HUES64 (cell line): ENCODE results near the gene TPSAB1.

ENCODE experiments used
- H3K27ac ChIP-seq: 2 replicates; pipeline ENCODE4 v1.7.0; 2013; ENCODE audit warnings: low read depth, low read length, inconsistent platforms
- H3K27me3 ChIP-seq: 2 replicates; pipeline ENCODE4 v1.6.1; 2013; ENCODE audit warnings: mild to moderate bottlenecking, low read length; ENCODE audit not compliant: insufficient read depth
- H3K36me3 ChIP-seq: 2 replicates; pipeline ENCODE4 v1.6.1; 2013; ENCODE audit warnings: mild to moderate bottlenecking, low read length; ENCODE audit not compliant: insufficient read depth
- H3K4me1 ChIP-seq: 2 replicates; pipeline ENCODE4 v1.6.1; 2013; ENCODE audit warnings: mild to moderate bottlenecking, low read length, moderate library complexity; ENCODE audit not compliant: insufficient read depth
- H3K4me3 ChIP-seq: 2 replicates; pipeline ENCODE4 v1.5.1; 2013; ENCODE audit warnings: mild to moderate bottlenecking, low read length, moderate library complexity
- H3K9ac ChIP-seq: 2 replicates; pipeline ENCODE4 v1.6.1; 2013; ENCODE audit warnings: mild to moderate bottlenecking, low read depth, low read length
- H3K9me3 ChIP-seq: 2 replicates; pipeline ENCODE4 v1.6.1; 2013; ENCODE audit warnings: low read depth, low read length; ENCODE audit not compliant: insufficient read depth
- WGBS: fragments of 150-250, 120-280 bp; methylation state at CpG from one replicate; pipeline ENCODE4 v1.1.7; 2013; ENCODE audit warnings: missing lambda C conversion rate; 5-methylcytosine and 5-hydroxymethylcytosine counted together

The TPSAB1 gene

DNA sequence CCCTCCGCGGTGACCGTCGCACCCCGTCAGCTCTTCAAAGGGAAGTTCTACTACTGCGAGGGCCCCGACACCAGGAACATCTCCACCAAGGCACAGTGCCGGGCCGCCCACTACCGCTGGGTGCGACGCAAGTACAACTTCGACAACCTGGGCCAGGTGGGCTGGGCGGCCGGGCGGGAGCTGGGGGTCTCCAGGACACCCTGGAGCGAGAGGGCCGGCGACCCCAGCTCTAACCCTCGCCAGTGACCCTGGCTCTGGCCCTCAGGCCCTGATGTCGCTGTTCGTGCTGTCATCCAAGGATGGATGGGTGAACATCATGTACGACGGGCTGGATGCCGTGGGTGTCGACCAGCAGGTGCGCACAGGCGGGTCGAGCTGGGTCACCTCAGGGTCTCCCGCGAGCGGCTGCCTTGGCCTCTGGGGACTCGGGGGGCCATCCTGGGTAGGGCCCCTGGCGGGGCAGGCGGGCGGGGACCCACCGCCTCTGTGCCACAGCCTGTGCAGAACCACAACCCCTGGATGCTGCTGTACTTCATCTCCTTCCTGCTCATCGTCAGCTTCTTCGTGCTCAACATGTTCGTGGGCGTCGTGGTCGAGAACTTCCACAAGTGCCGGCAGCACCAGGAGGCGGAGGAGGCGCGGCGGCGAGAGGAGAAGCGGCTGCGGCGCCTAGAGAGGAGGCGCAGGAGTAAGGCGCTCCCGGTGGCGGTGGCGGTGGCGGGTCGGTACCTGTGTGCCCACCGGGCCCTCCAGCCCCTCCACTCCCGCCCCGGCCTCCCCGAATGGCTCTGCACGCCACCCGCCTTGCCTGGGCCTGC lies 28.8 kb upstream of the TPSAB1 start:
- 97% methylated on average over 65 of the region's 65 CpGs for WGBS
- peaks cover 36% of the 10 kb centered on the region; the same call in 1 of the 2 replicates for H3K36me3 ChIP-seq
- no peaks in the 10 kb centered on the region for H3K4me1 ChIP-seq
- H3K4me3 ChIP-seq: no peak overlapping the region
- no peak overlapping the region for H3K27ac ChIP-seq
- no peak overlapping the region for H3K9ac ChIP-seq
- no peaks in the 10 kb centered on the region for H3K9me3 ChIP-seq
- H3K27me3 ChIP-seq: no peaks in the 10 kb centered on the region

DNA sequence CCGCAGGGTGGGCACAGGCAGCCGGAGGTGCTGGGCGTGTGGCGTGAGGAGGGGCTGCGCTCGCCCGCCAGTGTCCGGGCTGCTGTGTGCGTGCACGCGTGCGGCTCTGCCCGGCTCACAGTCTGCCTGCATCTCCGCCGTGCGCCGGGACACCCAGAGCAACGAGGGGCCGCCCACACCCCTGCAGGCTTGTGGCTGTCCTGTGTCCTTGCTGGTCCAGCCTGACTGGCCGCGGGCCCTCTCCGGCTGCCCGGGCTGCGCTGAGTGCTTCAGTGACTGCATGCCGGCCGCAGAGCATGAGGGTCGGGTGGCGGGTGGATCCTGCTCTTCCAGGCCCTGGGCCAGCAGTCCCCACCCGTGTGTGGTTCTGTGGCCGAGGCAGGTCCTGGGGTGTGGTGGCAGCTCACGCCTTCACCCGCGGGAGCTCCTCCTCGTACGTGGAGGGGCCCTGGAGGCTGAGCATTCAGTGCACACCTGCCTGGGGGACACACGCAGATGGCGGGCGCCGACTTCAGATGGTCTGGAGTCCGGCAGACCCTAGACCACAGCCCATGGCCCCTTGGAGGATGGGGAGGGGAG lies 27.8 kb upstream of the TPSAB1 start:
- Histone ChIP-seq H3K9ac (no peak overlapping the region), H3K36me3 (peaks cover 42% of the 10 kb centered on the region)
- 96% methylated on average over 40 of the region's 40 CpGs for WGBS

GRCh38 chr16:1213231-1213630 lies 27.3 kb upstream of the TPSAB1 start:
- no peak overlapping the region for H3K4me3 ChIP-seq
- no peaks in the 10 kb centered on the region for H3K9me3 ChIP-seq
- H3K36me3 ChIP-seq: peaks cover 44% of the 10 kb centered on the region
- H3K4me1 ChIP-seq: no peaks in the 10 kb centered on the region
- H3K27ac ChIP-seq: no peak overlapping the region
- 96% methylated on average over 8 of the region's 8 CpGs for WGBS
- H3K9ac ChIP-seq: no peak overlapping the region
- no peaks in the 10 kb centered on the region for H3K27me3 ChIP-seq

More for the DNA sequence above, 27.8 kb upstream of the TPSAB1 start:
- no peak overlapping the region for H3K27ac ChIP-seq
- H3K27me3 ChIP-seq: no peaks in the 10 kb centered on the region
- H3K4me3 ChIP-seq: no peak overlapping the region
- no peaks in the 10 kb centered on the region for H3K4me1 ChIP-seq
- no peaks in the 10 kb centered on the region for H3K9me3 ChIP-seq

DNA sequence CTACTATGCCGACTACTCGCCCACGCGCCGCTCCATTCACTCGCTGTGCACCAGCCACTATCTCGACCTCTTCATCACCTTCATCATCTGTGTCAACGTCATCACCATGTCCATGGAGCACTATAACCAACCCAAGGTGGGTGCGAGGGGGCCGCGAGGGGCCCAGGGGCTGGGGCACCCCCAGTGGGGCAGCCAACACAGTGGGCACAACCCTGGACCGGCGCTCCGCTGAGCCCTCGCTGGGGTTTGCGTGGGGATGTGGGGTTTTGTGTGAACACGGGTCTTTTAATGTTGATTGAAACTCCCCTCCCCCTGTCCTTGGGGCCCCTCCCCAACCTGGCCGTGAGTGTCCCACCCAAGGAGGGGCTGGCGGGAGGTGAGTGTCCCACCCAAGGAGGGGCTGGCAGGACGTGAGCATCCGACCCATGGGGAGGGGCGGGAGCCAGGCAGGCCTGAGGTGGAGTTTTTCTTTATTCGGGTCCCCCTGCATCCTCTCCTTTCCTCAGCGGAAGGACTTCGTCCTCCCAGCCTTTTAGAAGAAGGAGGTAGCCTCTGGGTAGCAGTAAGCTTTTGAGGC lies 26.6 kb upstream of the TPSAB1 start:
- Histone ChIP-seq H3K27ac (no peak overlapping the region), H3K27me3 (no peaks in the 10 kb centered on the region), H3K9ac (no peak overlapping the region), H3K9me3 (no peaks in the 10 kb centered on the region), H3K4me1 (no peaks in the 10 kb centered on the region), H3K4me3 (no peak overlapping the region), H3K36me3 (peaks cover 43% of the 10 kb centered on the region)
- WGBS: 94% methylated on average over 23 of the region's 25 CpGs

DNA sequence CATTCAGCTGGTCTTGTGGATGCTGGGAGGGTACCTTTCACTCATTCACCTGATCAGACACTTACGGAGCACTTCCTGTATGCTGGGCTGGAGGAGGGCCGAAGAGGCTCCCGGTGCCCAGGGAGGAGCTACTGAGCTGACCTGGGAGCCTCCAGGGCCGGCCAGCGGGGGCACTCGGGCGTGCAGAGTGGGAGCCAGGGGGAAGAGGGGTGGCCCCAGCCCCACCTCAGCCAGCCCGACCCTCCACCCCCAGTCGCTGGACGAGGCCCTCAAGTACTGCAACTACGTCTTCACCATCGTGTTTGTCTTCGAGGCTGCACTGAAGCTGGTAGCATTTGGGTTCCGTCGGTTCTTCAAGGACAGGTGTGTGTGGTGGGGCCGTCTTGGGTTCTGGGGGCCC lies 25.8 kb upstream of the TPSAB1 start:
- 93% methylated on average over 16 of the region's 16 CpGs for WGBS
- H3K9ac ChIP-seq: no peak overlapping the region
- no peaks in the 10 kb centered on the region for H3K27me3 ChIP-seq
- no peak overlapping the region for H3K27ac ChIP-seq
- H3K36me3 ChIP-seq: peaks cover 41% of the 10 kb centered on the region
- H3K4me1 ChIP-seq: no peaks in the 10 kb centered on the region
- H3K9me3 ChIP-seq: no peaks in the 10 kb centered on the region
- H3K4me3 ChIP-seq: no peak overlapping the region

DNA sequence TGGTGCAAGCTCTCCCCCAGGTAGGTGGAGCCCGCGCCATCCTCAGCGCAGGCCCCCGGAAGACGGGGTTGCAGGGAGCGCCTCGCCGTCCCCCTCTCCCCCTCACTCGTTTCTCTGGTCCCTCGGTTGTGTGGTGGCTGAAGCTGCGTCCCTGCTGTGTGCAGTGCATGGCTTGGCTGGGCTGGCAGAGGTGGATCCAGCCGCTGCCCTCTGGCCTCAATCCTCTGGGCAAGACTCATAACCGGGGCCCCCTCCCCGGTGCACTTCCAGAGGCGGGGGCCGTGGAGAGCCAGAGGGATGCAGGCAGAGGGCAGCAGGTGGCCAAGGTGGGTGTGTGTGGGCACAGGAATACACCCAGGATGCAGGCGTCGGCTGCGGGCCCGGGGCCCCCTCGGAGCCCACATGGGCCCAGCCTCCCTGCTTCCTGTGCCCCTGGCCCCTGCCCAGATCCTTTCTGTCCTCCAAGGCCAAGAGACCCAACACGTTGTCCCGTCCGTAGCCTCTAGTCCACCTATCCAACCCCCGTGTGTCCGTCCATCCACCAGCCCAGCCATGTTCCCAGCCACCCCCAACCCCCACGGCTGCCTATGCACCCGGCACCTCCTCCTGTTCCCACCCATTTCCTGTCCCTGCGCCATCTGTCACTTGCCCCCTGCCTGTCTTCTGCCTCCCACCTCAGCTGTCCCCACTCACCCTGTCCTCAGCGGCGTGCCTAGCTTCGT lies 24.8 kb upstream of the TPSAB1 start:
- Histone ChIP-seq H3K36me3 (peaks cover 48% of the 10 kb centered on the region), H3K9ac (no peak overlapping the region), H3K27me3 (no peaks in the 10 kb centered on the region), H3K4me1 (no peaks in the 10 kb centered on the region), H3K9me3 (no peaks in the 10 kb centered on the region), H3K27ac (no peak overlapping the region), H3K4me3 (no peak overlapping the region)
- 92% methylated on average over 32 of the region's 32 CpGs for WGBS

GRCh38 chr16:1216296-1216619 lies 24.2 kb upstream of the TPSAB1 start:
- Histone ChIP-seq H3K36me3 (peaks cover 45% of the 10 kb centered on the region), H3K9me3 (no peaks in the 10 kb centered on the region), H3K9ac (no peak overlapping the region), H3K4me3 (no peak overlapping the region), H3K27ac (no peak overlapping the region), H3K27me3 (no peaks in the 10 kb centered on the region), H3K4me1 (no peaks in the 10 kb centered on the region)
- WGBS: 90% methylated on average over 12 of the region's 12 CpGs

DNA sequence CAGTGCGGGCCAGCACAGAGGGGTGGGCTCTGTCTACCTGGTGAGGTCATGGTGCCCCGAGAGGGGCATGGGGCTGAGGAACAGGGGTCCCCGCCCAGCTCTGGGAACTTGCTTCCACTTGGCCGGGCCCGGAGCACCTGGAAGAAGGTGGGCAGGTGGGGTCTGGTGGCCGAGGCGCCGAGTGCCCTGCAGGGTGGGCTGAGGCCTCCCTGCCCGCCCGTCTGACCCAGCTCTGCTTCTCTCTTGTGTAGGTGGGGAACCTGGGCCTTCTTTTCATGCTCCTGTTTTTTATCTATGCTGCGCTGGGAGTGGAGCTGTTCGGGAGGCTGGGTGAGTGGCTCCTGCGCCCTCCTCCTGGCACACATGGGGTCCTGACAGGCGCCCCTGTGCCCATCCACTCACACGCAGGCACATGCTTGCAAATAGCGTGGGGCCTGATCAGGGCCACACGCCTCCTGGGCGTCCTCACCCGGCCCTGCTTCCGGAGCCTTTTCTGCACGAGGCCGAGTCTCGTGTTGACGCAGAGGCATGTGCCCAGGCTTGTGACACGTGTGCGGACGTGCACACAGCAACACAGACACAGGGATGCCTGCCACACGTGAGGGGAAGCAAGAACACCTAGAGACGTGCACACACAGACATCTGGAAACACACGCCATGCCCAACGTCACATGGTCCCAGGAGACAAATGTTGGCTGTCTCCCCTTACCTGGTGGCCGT lies 23.7 kb upstream of the TPSAB1 start:
- WGBS: 94% methylated on average over 32 of the region's 32 CpGs
- H3K9ac ChIP-seq: no peak overlapping the region
- no peaks in the 10 kb centered on the region for H3K27me3 ChIP-seq
- peaks cover 43% of the 10 kb centered on the region for H3K36me3 ChIP-seq
- no peaks in the 10 kb centered on the region for H3K9me3 ChIP-seq
- H3K4me3 ChIP-seq: no peak overlapping the region
- H3K4me1 ChIP-seq: no peaks in the 10 kb centered on the region
- H3K27ac ChIP-seq: no peak overlapping the region

GRCh38 chr16:1217526-1217925 lies 23.0 kb upstream of the TPSAB1 start:
- Histone ChIP-seq H3K9me3 (no peaks in the 10 kb centered on the region), H3K36me3 (peaks cover 43% of the 10 kb centered on the region), H3K4me1 (no peaks in the 10 kb centered on the region), H3K4me3 (no peak overlapping the region), H3K9ac (no peak overlapping the region), H3K27me3 (no peaks in the 10 kb centered on the region), H3K27ac (no peak overlapping the region)
- WGBS: 95% methylated on average over 24 of the region's 24 CpGs

DNA sequence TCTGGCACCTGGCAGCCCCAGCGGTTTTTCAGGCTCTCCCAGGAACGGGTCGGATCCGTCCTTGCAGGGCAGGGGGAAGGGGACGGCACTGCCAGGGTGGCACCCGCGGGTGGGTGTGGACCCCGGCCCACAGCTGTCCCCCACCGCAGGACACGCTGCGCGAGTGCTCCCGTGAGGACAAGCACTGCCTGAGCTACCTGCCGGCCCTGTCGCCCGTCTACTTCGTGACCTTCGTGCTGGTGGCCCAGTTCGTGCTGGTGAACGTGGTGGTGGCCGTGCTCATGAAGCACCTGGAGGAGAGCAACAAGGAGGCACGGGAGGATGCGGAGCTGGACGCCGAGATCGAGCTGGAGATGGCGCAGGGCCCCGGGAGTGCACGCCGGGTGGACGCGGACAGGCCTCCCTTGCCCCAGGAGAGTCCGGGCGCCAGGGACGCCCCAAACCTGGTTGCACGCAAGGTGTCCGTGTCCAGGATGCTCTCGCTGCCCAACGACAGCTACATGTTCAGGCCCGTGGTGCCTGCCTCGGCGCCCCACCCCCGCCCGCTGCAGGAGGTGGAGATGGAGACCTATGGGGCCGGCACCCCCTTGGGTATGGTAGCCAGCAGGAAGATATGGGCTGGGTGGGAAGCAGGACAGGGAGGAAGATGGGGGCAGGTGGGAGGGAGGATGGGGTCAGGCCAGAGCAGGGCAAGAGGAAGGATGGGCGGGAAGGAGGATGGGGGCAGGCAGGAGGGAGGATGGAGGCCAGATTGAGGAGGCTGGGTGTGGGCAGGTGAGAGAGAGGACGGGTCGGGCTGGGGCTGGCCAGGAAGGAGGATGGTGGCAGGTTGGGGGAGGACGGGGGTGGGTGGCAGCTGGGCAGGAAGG lies 22.2 kb upstream of the TPSAB1 start:
- 93% methylated on average over 49 of the region's 49 CpGs for WGBS
- Histone ChIP-seq H3K9me3 (no peaks in the 10 kb centered on the region), H3K4me3 (no peak overlapping the region), H3K27ac (no peak overlapping the region), H3K9ac (no peak overlapping the region), H3K27me3 (no peaks in the 10 kb centered on the region), H3K4me1 (no peaks in the 10 kb centered on the region), H3K36me3 (peaks cover 43% of the 10 kb centered on the region)
